SK-N-MC (cell line): ENCODE results near the gene RAET1G.
"Not testable (repeated sequence)": the region's sequence is repeated elsewhere in the genome, so short reads cannot be mapped to it uniquely, and the experiment has no call there.

Source experiments
- DNase-seq: peaks from one replicate; pipeline ENCODE4 v3.0.0-alpha.2; 2011; ENCODE audit warnings: low read depth, low spot score
- H3K27ac ChIP-seq: fragments of 200-600 bp; sonication (generic); 2 replicates; pipeline ENCODE4 v1.5.1; 2016; ENCODE audit warnings: mixed run types
- H3K36me3 ChIP-seq: fragments of 200-600 bp; sonication (generic); 2 replicates; pipeline ENCODE4 v1.6.1; 2017; ENCODE audit warnings: antibody characterized with exemption, low read length, mixed read lengths; ENCODE audit not compliant: insufficient read depth
- H3K4me3 ChIP-seq: fragments of 200-600 bp; sonication (generic); 2 replicates; pipeline ENCODE4 v1.5.1; 2016
- H3K9ac ChIP-seq: fragments of 200-600 bp; sonication (generic); 2 replicates; pipeline ENCODE4 v1.8.0; 2017; ENCODE audit warnings: mixed run types, mixed read lengths; ENCODE audit not compliant: insufficient read length
- H3K9me3 ChIP-seq: fragments of 200-600 bp; sonication (generic); 2 replicates; pipeline ENCODE4 v1.6.1; 2017; ENCODE audit warnings: low read depth, mild to moderate bottlenecking, antibody characterized with exemption, low read length, moderate library complexity, mixed read lengths
- EZH2 ChIP-seq: fragments of 200-600 bp; sonication (generic); IDR thresholded peaks from one replicate; pipeline ENCODE4 v1.6.1; 2017; ENCODE audit warnings: antibody characterized with exemption
- FOXP2 ChIP-seq: optimal IDR thresholded peaks from 2 replicates; pipeline ENCODE3; 2011; ENCODE audit warnings: mild to moderate bottlenecking, moderate library complexity; ENCODE audit not compliant: insufficient read depth; ENCODE audit errors: extremely low read length, control extremely low read depth
- POLR2AphosphoS5 ChIP-seq: IDR thresholded peaks from 2 replicates; pipeline ENCODE4 v1.6.1; 2012; ENCODE audit warnings: mild to moderate bottlenecking, low read depth, low read length, borderline replicate concordance

Gene RAET1G

DNA sequence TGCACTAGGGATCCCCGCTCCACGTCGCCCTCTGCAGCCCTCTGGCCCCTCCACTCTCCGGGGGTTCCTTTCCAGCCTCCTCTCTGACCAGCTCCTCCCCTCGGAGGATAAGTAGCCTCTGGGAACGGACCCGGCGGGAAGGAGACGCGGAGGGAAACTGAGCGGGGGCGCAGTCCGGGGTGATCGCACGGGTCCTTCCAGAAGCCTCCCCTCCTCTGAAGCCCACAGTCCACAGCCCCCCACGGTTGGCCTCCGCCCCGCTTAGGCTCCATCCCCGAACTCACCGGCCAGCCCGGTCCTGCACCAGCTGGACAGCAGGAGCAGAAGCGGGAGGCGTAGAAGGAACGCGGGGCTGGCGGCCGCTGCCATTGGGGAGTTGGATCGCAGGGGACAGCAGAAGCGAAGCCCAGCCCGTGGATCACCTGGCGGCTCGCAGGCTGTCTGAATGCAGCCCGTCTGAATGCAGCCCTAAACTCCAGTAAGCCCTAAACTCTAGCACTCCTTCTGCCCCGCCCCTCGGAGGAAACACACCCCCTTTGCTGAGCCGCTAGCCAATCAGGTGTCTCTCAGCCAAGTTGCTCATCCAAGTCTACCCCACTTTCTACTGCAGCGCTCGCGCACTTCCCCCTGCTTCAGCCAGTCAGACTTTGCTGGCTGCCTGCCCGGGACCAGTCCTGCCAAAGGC is at the start of gene RAET1G:
RAET1G (minus strand) TSS at position 480 of the 685 bp plus-strand sequence; CDS start at position 369, 111 bp downstream.
- Histone ChIP-seq H3K27ac (no peak within 1 kb of the TSS), H3K9ac (no peak within 1 kb of the TSS), H3K36me3 (no peaks in the 10 kb centered on the region), H3K9me3 (no peaks in the 10 kb centered on the region), H3K4me3 (peak within 1 kb of the TSS; percentile 72)
- no peak for TF ChIP-seq FOXP2
- no peak for TF ChIP-seq EZH2
- TF ChIP-seq POLR2AphosphoS5 = no peak
- DNase-seq = no peak

- H3K4me3 ChIP-seq = no peak overlapping the region
- DNase-seq = no peak
- H3K36me3 ChIP-seq = no peaks in the 10 kb centered on the region
- H3K9ac ChIP-seq = no peak overlapping the region
- TF ChIP-seq FOXP2 (no peak), POLR2AphosphoS5 (no peak), EZH2 (no peak)
- H3K27ac ChIP-seq = no peak overlapping the region
- H3K9me3 ChIP-seq = no peaks in the 10 kb centered on the region
These were observed 46.7 kb upstream of the RAET1G start for GRCh38 chr6:149969635-149970034.

DNA sequence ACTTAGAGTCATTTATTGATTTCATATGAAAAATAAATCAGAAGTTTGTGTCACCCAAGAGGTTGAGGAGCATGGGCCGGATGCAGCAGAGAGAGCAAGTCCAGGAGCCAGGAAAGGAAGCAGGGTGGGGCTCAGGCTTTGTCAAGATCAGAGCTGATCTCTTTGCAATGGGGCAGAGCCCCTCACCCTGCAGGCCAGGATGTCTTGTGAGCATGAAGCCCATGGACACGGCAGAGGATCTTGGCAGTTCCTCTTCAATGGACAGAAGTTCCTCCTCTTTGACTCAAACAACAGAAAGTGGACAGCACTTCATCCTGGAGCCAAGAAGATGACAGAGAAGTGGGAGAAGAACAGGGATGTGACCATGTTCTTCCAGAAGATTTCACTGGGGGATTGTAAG is 46.0 kb upstream of the RAET1G start:
- DNase-seq, H3K36me3 ChIP-seq, H3K9me3 ChIP-seq, H3K27ac ChIP-seq, H3K9ac ChIP-seq, H3K4me3 ChIP-seq: not testable (repeated sequence)

- not testable (repeated sequence) for H3K36me3 ChIP-seq, H3K9ac ChIP-seq, H3K9me3 ChIP-seq, H3K27ac ChIP-seq, DNase-seq, H3K4me3 ChIP-seq
These were observed 45.1 kb upstream of the RAET1G start for GRCh38 chr6:149967999-149968398.

GRCh38 chr6:149967591-149967990 is 44.7 kb upstream of the RAET1G start:
- Histone ChIP-seq H3K9me3 (no peaks in the 10 kb centered on the region), H3K27ac (no peak overlapping the region), H3K9ac (no peak overlapping the region), H3K4me3 (no peak overlapping the region), H3K36me3 (no peaks in the 10 kb centered on the region)
- no peak for DNase-seq
- TF ChIP-seq FOXP2 = no peak
- no peak for TF ChIP-seq EZH2
- no peak for TF ChIP-seq POLR2AphosphoS5

GRCh38 chr6:149966319-149966718 is 43.4 kb upstream of the RAET1G start:
- H3K4me3 ChIP-seq = not testable (repeated sequence)

GRCh38 chr6:149965194-149966020 is 42.5 kb upstream of the RAET1G start:
- TF ChIP-seq EZH2 = no peak
- TF ChIP-seq POLR2AphosphoS5 = no peak
- TF ChIP-seq FOXP2 = no peak
- Histone ChIP-seq H3K9me3 (no peaks in the 10 kb centered on the region), H3K36me3 (no peaks in the 10 kb centered on the region), H3K27ac (no peak overlapping the region), H3K4me3 (peak overlapping the region; percentile 86), H3K9ac (no peak overlapping the region)
- no peak for DNase-seq

More at GRCh38 chr6:149966319-149966718, 43.4 kb upstream of the RAET1G start:
- not testable (repeated sequence) for H3K9me3 ChIP-seq, H3K27ac ChIP-seq, H3K9ac ChIP-seq, DNase-seq, H3K36me3 ChIP-seq

DNA sequence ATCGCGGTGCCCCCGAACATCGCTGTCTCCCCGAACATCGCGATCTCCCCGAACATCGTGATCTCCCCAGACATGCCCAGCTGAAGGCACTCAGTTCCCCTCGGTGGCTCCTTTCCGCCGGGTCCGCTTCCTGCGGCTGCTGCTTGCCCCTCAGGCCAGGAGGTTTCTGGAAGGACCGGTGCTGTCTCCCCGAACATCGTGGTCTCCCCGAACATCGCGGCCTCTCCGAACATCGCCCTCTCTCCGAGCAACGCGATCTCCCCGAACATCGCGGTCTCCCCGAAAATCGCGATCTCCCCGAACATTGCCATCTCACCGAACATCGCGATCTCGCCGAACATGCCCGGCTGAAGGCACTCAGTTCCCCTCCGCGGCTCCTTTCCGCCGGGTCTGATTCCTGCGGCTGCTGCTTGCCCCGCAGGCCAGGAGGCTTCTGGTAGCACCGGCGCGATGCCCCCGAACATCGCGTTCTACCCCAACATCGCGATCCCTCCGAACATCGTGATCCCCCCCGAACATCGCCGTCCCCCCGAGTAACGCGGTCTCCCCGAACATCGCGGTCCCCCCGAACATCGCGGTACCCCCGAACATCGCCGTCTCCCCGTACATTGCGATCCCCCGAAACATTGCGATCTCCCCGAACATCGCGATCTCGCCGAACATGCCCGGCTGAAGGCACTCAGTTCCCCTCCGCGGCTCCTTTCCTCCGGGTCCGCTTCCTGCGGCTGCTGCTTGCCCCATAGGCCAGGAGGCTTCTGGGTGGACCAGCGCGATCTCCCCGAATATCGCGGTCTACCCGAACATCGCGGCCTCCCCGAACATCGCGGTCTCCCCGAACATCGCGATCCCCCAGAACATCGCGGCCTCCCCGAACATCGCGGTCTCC is 41.6 kb upstream of the RAET1G start:
- no peaks in the 10 kb centered on the region for H3K36me3 ChIP-seq
- H3K9ac ChIP-seq = peak overlapping the region; percentile 78
- TF ChIP-seq POLR2AphosphoS5 = no peak
- TF ChIP-seq EZH2 = no peak
- TF ChIP-seq FOXP2 = no peak
- H3K4me3 ChIP-seq = peak overlapping the region; percentile 86
- H3K27ac ChIP-seq = no peak overlapping the region
- DNase-seq = no peak
- H3K9me3 ChIP-seq = no peaks in the 10 kb centered on the region
